ENCODE data around the gene LAMC3. TPM values are rescaled to one million over a fixed set of nuclear protein-coding genes. Genes with fewer than 3 reads are reported as not detected.

LAMC3 gene
- total RNA-seq, 1 experiment from 2014 or later, result 4.6 TPM

- H3K4me1 ChIP-seq (ENCODE audit: insufficient read depth, low read length), result no peaks in the 10 kb centered on the region
- no peaks in the 10 kb centered on the region for H3K79me2 ChIP-seq (ENCODE audit: low read length)
- H4K20me1 ChIP-seq (ENCODE audit: low read length), result no peaks in the 10 kb centered on the region
- H3K4me3 ChIP-seq (ENCODE audit: low read length), result no peak overlapping the region
- ChIA-PET POLR2A (ENCODE audit: unreplicated experiment) (no interaction called here), CTCF (no interaction called here)
- H3F3A ChIP-seq (ENCODE audit: low read length, unreplicated experiment), result no peaks in the 10 kb centered on the region
- no TSS peak for BruUV-seq (replicated peaks)
- H3K9ac ChIP-seq (ENCODE audit: low read length), result no peak overlapping the region
- H3K4me2 ChIP-seq (ENCODE audit: low read length), result no peak overlapping the region
- H3K9me3 ChIP-seq (ENCODE audit: low read length), result no peaks in the 10 kb centered on the region
- H3K27ac ChIP-seq (ENCODE audit: low read length), result no peak overlapping the region
- no peaks in the 10 kb centered on the region for H3K9me2 ChIP-seq (replicated peaks; ENCODE audit: low read length)
- intact Hi-C loops (cut with micrococcal nuclease), result no loop called here
- H3K27me3 ChIP-seq (ENCODE audit: low read length), result no peaks in the 10 kb centered on the region
- TF ChIP-seq CTCF (conservative IDR thresholded peaks at IDR 0.05; ENCODE audit: low read depth, low read length) (no peak), EZH2 (IDR thresholded peaks at IDR 0.05; ENCODE audit: low read length, unreplicated experiment) (no peak), EZH2phosphoT487 (IDR thresholded peaks at IDR 0.05; ENCODE audit: borderline replicate concordance, low read length) (no peak)
- no peaks in the 10 kb centered on the region for H3K36me3 ChIP-seq (ENCODE audit: low read depth, low read length)
- H2AFZ ChIP-seq (ENCODE audit: low read length), result no peak overlapping the region
- DNase-seq (no peak), ATAC-seq (no peak)
These were observed 98.8 kb downstream of the LAMC3 start for GRCh38 chr9:131107760-131108159.

- no TSS peak for BruUV-seq (replicated peaks)
- H3F3A ChIP-seq (ENCODE audit: low read length, unreplicated experiment), result no peaks in the 10 kb centered on the region
- CTCF ChIA-PET, result no interaction called here
These were observed 102.3 kb downstream of the LAMC3 start for GRCh38 chr9:131111186-131111853.

More at GRCh38 chr9:131111186-131111853, 102.3 kb downstream of the LAMC3 start:
- no peak for TF ChIP-seq CTCF (conservative IDR thresholded peaks at IDR 0.05; ENCODE audit: low read depth, low read length)
- TF ChIP-seq EZH2 (IDR thresholded peaks at IDR 0.05; ENCODE audit: low read length, unreplicated experiment), result no peak
- no peak for TF ChIP-seq EZH2phosphoT487 (IDR thresholded peaks at IDR 0.05; ENCODE audit: borderline replicate concordance, low read length)
- intact Hi-C loops (cut with micrococcal nuclease), result no loop called here
- no peaks in the 10 kb centered on the region for H3K36me3 ChIP-seq (ENCODE audit: low read depth, low read length)
- H3K4me3 ChIP-seq (ENCODE audit: low read length), result no peak overlapping the region
- no peaks in the 10 kb centered on the region for H3K4me1 ChIP-seq (ENCODE audit: insufficient read depth, low read length)
- ATAC-seq, result no peak
- H3K9me2 ChIP-seq (replicated peaks; ENCODE audit: low read length), result no peaks in the 10 kb centered on the region
- POLR2A ChIA-PET (ENCODE audit: unreplicated experiment), result no interaction called here
- H3K79me2 ChIP-seq (ENCODE audit: low read length), result no peaks in the 10 kb centered on the region
- no peak overlapping the region for H2AFZ ChIP-seq (ENCODE audit: low read length)
- H3K9ac ChIP-seq (ENCODE audit: low read length), result no peak overlapping the region
- no peak overlapping the region for H3K27ac ChIP-seq (ENCODE audit: low read length)
- no peak for DNase-seq
- H4K20me1 ChIP-seq (ENCODE audit: low read length), result no peaks in the 10 kb centered on the region
- H3K9me3 ChIP-seq (ENCODE audit: low read length), result no peaks in the 10 kb centered on the region
- no peaks in the 10 kb centered on the region for H3K27me3 ChIP-seq (ENCODE audit: low read length)
- no peak overlapping the region for H3K4me2 ChIP-seq (ENCODE audit: low read length)
